GM19463 (cell line): ENCODE results near the gene HOXB2.

Experiments
- ATAC-seq: cut with Tn5 transposase; IDR thresholded peaks from one replicate; pipeline ENCODE4 v1.9.1; 2021; ENCODE audit warnings: mild to moderate bottlenecking, moderate library complexity; ENCODE audit not compliant: unreplicated experiment

Gene HOXB2

DNA sequence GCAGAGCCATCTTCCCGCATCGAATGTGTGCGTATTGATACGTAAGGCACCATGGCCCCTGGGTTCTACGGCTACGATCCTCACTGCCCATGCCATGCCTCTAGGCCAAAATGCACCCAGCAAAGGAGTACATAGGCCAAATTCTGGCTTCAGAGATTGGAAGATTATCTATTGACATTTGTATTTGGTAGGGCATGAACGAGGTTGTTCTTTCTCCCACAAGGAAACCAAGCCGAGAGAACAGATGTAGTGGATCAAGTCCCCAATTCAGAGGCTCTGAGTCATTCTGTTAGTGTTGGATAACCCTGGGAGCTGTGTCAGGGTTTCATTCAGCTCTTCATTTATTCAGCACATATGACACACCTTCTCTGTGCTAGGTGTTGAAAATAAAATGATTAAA lies 50.6 kb downstream of the HOXB2 start:
- ATAC-seq = no peak
